DOHH2 (cell line): ENCODE results near the gene LOXL4.

Experiments used
- H3F3A ChIP-seq: fragments of 200-600 bp; sonication (generic), shearing (Covaris generic); 2 replicates; pipeline ENCODE4 v1.6.0; 2016; ENCODE audit warnings: antibody characterized with exemption, mild to moderate bottlenecking; ENCODE audit not compliant: control insufficient read depth, insufficient read depth
- H3K27ac ChIP-seq: fragments of 200-600 bp; sonication (generic); 2 replicates; pipeline ENCODE4 v1.5.1; 2014; ENCODE audit warnings: low read depth, mild to moderate bottlenecking, low read length, moderate library complexity
- H3K27me3 ChIP-seq: fragments of 200-600 bp; sonication (generic); 2 replicates; pipeline ENCODE4 v1.6.1; 2014; ENCODE audit warnings: mild to moderate bottlenecking, low read length, mixed read lengths; ENCODE audit not compliant: control insufficient read depth
- H3K36me3 ChIP-seq: fragments of 200-600 bp; sonication (generic); 2 replicates; pipeline ENCODE4 v1.6.1; 2014; ENCODE audit warnings: mild to moderate bottlenecking, low read length, moderate library complexity, mixed read lengths; ENCODE audit not compliant: control insufficient read depth
- H3K4me1 ChIP-seq: fragments of 200-600 bp; sonication (generic); 2 replicates; pipeline ENCODE4 v1.6.1; 2014; ENCODE audit warnings: mild to moderate bottlenecking, low read length, mixed read lengths; ENCODE audit not compliant: control insufficient read depth
- H3K4me2 ChIP-seq: fragments of 200-600 bp; sonication (generic); 2 replicates; pipeline ENCODE4 v1.6.0; 2014; ENCODE audit warnings: mild to moderate bottlenecking, low read length, moderate library complexity
- H3K4me3 ChIP-seq: fragments of 200-600 bp; sonication (generic); 2 replicates; pipeline ENCODE4 v1.5.1; 2014; ENCODE audit warnings: mild to moderate bottlenecking, low read length, mixed read lengths
- H3K79me2 ChIP-seq: fragments of 200-600 bp; sonication (generic); 2 replicates; pipeline ENCODE4 v1.6.1; 2014; ENCODE audit warnings: mild to moderate bottlenecking, low read length, mixed read lengths; ENCODE audit not compliant: control insufficient read depth
- H3K9me2 ChIP-seq: fragments of 200-600 bp; sonication (generic); replicated peaks from 2 replicates; pipeline ENCODE4 v1.6.1; 2014; ENCODE audit warnings: mild to moderate bottlenecking, low read length, mixed read lengths; ENCODE audit not compliant: control insufficient read depth
- H3K9me3 ChIP-seq: fragments of 200-600 bp; sonication (generic); 2 replicates; pipeline ENCODE4 v1.6.1; 2014; ENCODE audit warnings: antibody characterized with exemption, low read length, mixed read lengths; ENCODE audit not compliant: control insufficient read depth, insufficient read depth
- H4K20me1 ChIP-seq: fragments of 200-600 bp; sonication (generic); 2 replicates; pipeline ENCODE4 v1.6.0; 2014; ENCODE audit warnings: low read depth, mild to moderate bottlenecking, antibody characterized with exemption, low read length, moderate library complexity; ENCODE audit not compliant: control insufficient read depth, insufficient read depth
- CTCF ChIP-seq: fragments of 200-600 bp; sonication (generic); IDR thresholded peaks from one replicate; pipeline ENCODE4 v1.5.1; 2014; ENCODE audit warnings: antibody characterized with exemption, mild to moderate bottlenecking, low read depth, low read length; ENCODE audit not compliant: poor library complexity, severe bottlenecking
- EZH2phosphoT487 ChIP-seq: fragments of 200-600 bp; sonication (generic); IDR thresholded peaks from 2 replicates; pipeline ENCODE4 v1.6.1; 2017; ENCODE audit warnings: borderline replicate concordance, mild to moderate bottlenecking, antibody characterized with exemption, low read length, moderate library complexity, mixed read lengths

LOXL4 gene

GRCh38 chr10:98253499-98253898 lies 14.5 kb downstream of the LOXL4 start:
- H3K9me2 ChIP-seq = no peaks in the 10 kb centered on the region
- no peaks in the 10 kb centered on the region for H3F3A ChIP-seq
- no peak overlapping the region for H3K4me3 ChIP-seq
- no peaks in the 10 kb centered on the region for H3K79me2 ChIP-seq
- H3K27ac ChIP-seq = no peak overlapping the region
- H3K36me3 ChIP-seq = peaks cover 17% of the 10 kb centered on the region
- no peaks in the 10 kb centered on the region for H3K9me3 ChIP-seq
- H4K20me1 ChIP-seq = no peaks in the 10 kb centered on the region; the same call in 1 of the 2 replicates
- H3K4me2 ChIP-seq = no peak overlapping the region
- H3K4me1 ChIP-seq = no peaks in the 10 kb centered on the region
- H3K27me3 ChIP-seq = no peaks in the 10 kb centered on the region
- TF ChIP-seq CTCF = no peak
- no peak for TF ChIP-seq EZH2phosphoT487

DNA sequence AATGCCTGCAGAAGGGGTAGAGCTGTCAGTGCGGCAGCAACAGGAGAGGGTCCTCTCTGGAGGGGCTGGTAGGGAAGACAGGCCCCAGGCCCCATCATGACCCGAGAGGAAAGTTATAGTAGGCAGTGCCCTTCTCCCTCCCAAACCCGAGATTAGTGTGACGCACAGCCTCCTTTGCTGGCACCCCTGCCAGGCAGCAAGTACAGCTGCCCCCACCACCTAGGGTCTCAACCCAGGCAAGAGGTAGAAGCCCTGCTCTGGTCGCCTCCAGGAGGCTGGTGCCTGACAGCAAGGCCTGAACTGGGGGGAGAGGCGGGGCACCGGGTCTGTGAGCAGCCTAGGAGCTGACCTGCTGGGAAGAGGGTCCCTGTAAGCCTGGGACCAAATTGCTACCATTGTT lies 15.5 kb downstream of the LOXL4 start:
- Histone ChIP-seq H3K9me2 (no peaks in the 10 kb centered on the region), H3K4me3 (no peak overlapping the region), H4K20me1 (no peaks in the 10 kb centered on the region; the same call in 1 of the 2 replicates), H3K4me2 (no peak overlapping the region), H3F3A (no peaks in the 10 kb centered on the region), H3K27ac (no peak overlapping the region), H3K27me3 (no peaks in the 10 kb centered on the region), H3K4me1 (no peaks in the 10 kb centered on the region), H3K36me3 (peaks cover 28% of the 10 kb centered on the region), H3K79me2 (no peaks in the 10 kb centered on the region), H3K9me3 (no peaks in the 10 kb centered on the region)
- TF ChIP-seq CTCF (no peak), EZH2phosphoT487 (no peak)

DNA sequence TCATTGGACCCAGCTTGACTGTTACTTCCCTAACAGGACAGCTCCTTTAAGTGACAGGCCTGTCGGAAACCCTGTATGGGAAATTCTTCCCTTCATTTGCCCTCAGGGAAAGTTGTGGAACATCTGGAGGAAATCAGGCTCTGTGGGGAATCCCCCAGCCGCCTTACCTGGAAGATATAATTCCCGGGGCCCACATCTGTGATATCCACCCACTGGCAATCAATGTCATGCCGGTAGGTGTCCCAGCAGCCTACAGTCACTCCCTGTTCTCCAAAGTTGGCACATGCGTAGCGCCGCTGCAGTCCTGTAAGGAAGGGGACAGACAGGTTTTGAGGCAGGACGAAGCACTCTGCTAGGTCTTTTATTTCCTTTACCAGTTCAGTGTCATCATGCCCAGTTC lies 16.6 kb downstream of the LOXL4 start:
- H4K20me1 ChIP-seq = no peaks in the 10 kb centered on the region
- H3K4me1 ChIP-seq = no peaks in the 10 kb centered on the region
- no peaks in the 10 kb centered on the region for H3K9me2 ChIP-seq
- H3F3A ChIP-seq = no peaks in the 10 kb centered on the region
- TF ChIP-seq CTCF = no peak
- TF ChIP-seq EZH2phosphoT487 = no peak
- H3K4me2 ChIP-seq = no peak overlapping the region
- H3K27ac ChIP-seq = no peak overlapping the region
- H3K4me3 ChIP-seq = no peak overlapping the region
- H3K79me2 ChIP-seq = no peaks in the 10 kb centered on the region
- H3K9me3 ChIP-seq = no peaks in the 10 kb centered on the region
- peaks cover 38% of the 10 kb centered on the region for H3K36me3 ChIP-seq
- no peaks in the 10 kb centered on the region for H3K27me3 ChIP-seq

DNA sequence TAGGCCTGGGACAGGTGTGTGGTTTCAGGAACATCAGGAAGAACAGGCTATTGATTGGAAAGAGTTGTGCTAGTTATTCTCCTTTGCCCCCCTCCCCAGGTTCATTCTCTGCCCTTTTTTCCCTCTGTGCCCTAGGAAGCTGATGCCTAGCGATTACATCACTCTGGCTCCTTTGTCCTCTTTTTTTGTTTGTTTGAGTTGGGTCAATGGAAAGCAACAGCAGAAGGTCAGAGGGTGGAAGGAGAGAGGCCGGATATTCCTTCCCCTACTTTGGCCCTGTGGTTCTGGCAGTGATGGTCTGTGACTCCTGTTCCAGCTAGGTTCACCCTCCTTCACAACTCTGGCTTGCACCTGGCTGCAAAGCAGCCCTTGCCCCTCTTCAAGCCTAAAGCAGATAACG lies 18.9 kb downstream of the LOXL4 start:
- H3F3A ChIP-seq = no peaks in the 10 kb centered on the region
- no peaks in the 10 kb centered on the region for H3K9me3 ChIP-seq
- no peaks in the 10 kb centered on the region for H3K9me2 ChIP-seq
- no peaks in the 10 kb centered on the region for H3K4me1 ChIP-seq
- no peak overlapping the region for H3K4me3 ChIP-seq
- no peaks in the 10 kb centered on the region for H4K20me1 ChIP-seq
- no peaks in the 10 kb centered on the region for H3K79me2 ChIP-seq
- TF ChIP-seq EZH2phosphoT487 (no peak), CTCF (no peak)
- peaks cover 59% of the 10 kb centered on the region for H3K36me3 ChIP-seq
- H3K27ac ChIP-seq = no peak overlapping the region
- H3K4me2 ChIP-seq = no peak overlapping the region
- no peaks in the 10 kb centered on the region for H3K27me3 ChIP-seq
